ENCODE data around the gene RNF222.
"Not testable (repeated sequence)": the region's sequence is repeated elsewhere in the genome, so short reads cannot be mapped to it uniquely, and the experiment has no call there.

The RNF222 gene

GRCh38 chr17:8380049-8380448 is 17.6 kb downstream of the RNF222 start:
- no peak for DNase-seq

GRCh38 chr17:8378117-8378516 is 19.5 kb downstream of the RNF222 start:
- not testable (repeated sequence) for DNase-seq

GRCh38 chr17:8377422-8377821 is 20.2 kb downstream of the RNF222 start:
- DNase-seq, result no peak

GRCh38 chr17:8376271-8377067 is 21.2 kb downstream of the RNF222 start, which contains the start of gene KRABD2:
KRABD2 (minus strand) TSS chr17:8376704.
- peak; percentile 88 for DNase-seq

- DNase-seq, result peak; percentile 64
These were observed 21.8 kb downstream of the RNF222 start for GRCh38 chr17:8375738-8376259.

GRCh38 chr17:8373856-8374255 is 23.8 kb downstream of the RNF222 start:
- not testable (repeated sequence) for DNase-seq

GRCh38 chr17:8372422-8372821 is 25.2 kb downstream of the RNF222 start:
- no peak for DNase-seq

GRCh38 chr17:8371786-8372185 is 25.8 kb downstream of the RNF222 start:
- no peak for DNase-seq

- no peak for DNase-seq
These were observed 27.7 kb downstream of the RNF222 start for GRCh38 chr17:8369944-8370343.

GRCh38 chr17:8368193-8368592 is 29.4 kb downstream of the RNF222 start:
- DNase-seq, result no peak

- no peak for DNase-seq
These were observed 31.4 kb downstream of the RNF222 start for GRCh38 chr17:8366231-8366630.

- no peak for DNase-seq
These were observed 32.5 kb downstream of the RNF222 start for GRCh38 chr17:8365143-8365542.

- no peak for DNase-seq
These were observed 34.8 kb downstream of the RNF222 start for GRCh38 chr17:8362651-8363332.

GRCh38 chr17:8360751-8361150 is 36.9 kb downstream of the RNF222 start:
- DNase-seq, result no peak

- no peak for DNase-seq
These were observed 37.4 kb downstream of the RNF222 start for GRCh38 chr17:8360260-8360659.

- DNase-seq, result no peak
These were observed 37.9 kb downstream of the RNF222 start for GRCh38 chr17:8359769-8360168.

GRCh38 chr17:8357910-8358309 is 39.7 kb downstream of the RNF222 start:
- DNase-seq, result no peak

GRCh38 chr17:8354236-8354635 is 43.4 kb downstream of the RNF222 start:
- DNase-seq, result no peak

- DNase-seq, result no peak
These were observed 43.9 kb downstream of the RNF222 start for GRCh38 chr17:8353736-8354135.

GRCh38 chr17:8350339-8350738 is 47.3 kb downstream of the RNF222 start:
- DNase-seq, result no peak

GRCh38 chr17:8347001-8347400 is 50.6 kb downstream of the RNF222 start:
- DNase-seq, result not testable (repeated sequence)

GRCh38 chr17:8345951-8346665 is 51.5 kb downstream of the RNF222 start:
- no peak for DNase-seq
